SIG-M5 treated with dmso at 0.1 percent for 504 hours (cell line): ENCODE measurements around the gene ZNF407.

ENCODE experiments used
- DNase-seq: peaks from one replicate; lab custom pipeline; 2025; ENCODE audit not compliant: unreplicated experiment; lab: John Stamatoyannopoulos, UW

ZNF407 gene

DNA sequence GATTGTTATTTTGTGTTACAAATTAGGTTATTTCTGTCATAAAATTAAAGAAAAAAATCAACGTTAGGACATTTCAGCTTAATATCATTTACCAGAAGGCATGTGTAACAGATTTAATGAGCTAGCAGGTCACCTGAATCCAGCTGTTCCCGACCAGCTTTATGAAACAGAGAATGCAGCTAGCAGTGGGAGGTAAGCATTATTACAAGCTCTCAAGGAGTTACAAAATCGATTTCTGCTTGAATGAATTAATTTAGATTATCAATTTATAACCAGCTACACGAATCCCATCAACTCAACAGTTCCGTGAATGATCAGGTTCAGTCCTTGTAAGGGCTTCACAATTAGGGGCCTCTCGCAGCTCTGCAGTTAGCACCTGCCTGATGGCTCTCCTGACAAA lies 399.3 kb downstream of the ZNF407 start:
- DNase-seq: no peak

DNA sequence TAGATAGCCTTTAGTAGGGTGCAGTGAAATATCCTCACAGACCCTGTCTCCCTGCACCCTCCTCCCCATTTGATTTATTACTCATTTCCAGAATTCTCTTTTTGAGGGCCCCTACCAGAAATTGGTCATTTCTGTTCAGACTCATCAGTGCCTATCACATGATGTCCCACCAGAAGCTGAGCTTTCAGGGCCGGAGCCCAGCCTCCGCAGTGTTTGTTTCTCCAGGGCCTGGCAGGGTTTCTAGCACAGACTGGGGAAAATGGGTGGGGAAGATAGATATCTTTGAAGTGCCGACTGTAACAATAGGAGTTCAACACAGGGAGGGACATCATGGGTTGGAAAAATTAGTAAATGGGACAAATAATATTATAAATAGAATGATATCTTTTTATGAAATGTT lies 403.2 kb downstream of the ZNF407 start:
- no peak for DNase-seq

DNA sequence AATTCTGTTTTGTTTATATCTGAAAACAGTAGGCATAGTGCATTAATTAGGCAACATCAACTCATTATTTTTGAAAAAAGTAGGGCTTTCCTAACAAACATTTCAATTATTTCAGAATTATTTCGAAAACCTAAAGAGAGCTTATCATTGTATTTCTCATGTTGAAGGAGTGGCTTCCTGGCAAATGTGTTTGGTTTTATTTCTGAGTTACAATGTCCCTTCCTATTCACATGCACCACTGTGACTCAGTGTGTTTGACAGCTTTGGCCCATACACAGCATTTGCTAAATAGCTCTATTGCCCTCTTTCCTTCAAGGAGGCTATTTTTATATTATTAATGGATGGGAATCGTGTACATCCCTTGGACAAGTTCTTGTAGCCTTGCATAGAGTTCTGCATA lies 405.4 kb downstream of the ZNF407 start:
- DNase-seq: no peak

DNA sequence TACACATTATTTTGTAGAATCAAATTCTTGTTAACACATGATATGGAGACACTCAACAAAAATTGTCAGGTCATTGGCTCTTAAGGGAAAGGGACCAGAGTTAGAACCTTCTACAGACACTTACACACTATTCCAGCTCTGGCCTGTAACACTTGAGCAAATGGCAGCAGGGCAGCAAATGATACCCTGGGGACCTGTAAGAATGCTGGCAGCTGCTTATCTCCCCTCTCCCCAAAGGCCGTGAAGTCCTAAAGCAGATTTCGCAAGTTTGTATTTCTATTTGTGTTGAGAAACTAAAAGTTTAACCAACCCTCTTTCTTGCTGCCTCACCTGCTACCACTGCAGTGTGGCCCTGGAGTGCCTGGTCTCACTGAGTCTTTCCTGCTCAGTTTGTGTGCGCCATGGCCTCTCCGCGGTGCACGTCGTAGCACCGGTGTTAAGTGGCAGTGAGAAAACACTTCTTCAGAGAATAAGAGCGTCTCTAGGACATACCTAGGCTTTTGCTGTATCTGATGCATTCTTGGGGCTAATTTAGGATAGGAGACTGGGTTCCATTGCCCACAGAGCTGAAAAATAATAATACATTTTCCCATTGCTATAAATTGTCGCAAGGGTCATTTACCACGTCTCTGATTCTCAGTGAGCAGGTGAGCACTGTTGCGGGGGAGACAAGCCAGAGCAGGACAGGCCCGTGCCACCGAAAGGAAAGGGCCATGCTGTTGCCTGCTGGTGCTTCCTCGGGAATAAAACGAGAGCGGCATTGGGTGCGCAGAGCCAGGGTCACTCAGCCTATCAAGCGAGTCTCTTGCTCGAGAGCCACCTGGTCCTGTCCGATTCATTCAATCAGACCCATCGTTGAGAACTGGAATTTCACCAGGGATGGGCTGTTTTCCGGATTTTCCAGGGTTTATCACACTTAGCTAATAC lies 406.4 kb downstream of the ZNF407 start:
- no peak for DNase-seq

DNA sequence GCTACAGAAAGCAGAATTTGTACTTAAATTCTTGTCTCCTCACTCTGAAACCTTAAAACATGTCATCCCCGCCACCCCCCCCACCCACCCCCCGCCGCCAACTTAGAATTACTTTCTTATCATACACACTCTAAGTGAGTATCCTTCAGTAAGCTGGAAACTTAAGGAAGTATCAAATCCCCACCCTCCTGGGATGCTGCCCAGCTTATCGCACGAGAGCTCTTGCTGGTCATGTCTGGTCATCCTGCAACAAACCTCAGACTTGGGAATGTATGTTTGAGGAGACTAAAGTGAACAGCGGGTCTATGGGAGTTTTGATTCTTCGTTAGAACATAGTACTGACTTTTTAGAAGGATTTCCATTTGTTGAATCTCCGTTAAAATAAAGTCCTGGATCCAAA lies 408.0 kb downstream of the ZNF407 start:
- no peak for DNase-seq

DNA sequence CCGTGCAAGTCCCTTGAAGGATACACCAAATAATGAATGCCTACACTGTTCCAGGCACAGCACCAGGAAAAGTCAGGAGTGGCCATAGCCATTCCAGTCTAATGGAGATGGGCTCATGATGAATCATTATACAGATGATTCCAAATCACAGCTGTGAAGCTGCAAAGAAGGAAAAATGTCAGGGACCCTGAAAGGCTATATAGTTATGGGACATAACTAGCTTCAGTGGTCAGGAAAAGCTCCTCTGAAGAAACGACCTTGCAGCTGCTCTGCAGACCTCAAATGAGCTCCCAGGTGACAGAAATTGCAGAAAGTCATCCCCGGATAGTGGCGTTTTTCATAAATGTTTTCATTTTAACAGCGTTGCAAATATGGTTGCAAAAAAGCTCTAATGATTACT lies 410.5 kb downstream of the ZNF407 start:
- DNase-seq: no peak

DNA sequence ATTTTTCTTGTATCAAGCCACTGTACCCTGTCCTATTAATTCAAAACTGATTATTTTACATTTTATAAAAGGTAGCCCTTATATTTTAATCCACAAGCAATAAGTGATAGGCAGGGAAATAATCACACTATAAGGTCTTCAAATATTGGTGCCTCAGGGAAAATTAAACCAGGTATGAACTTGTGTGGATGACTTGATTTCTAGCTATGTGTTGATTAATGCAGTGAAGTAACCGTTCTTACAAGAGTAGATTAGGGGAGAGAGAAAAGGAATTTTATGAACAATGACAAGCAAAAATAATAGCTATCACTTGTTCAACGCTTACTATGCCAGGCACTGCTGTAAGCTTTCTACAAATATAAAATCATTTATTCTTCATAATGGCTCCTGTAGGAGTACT lies 411.6 kb downstream of the ZNF407 start:
- DNase-seq: no peak

DNA sequence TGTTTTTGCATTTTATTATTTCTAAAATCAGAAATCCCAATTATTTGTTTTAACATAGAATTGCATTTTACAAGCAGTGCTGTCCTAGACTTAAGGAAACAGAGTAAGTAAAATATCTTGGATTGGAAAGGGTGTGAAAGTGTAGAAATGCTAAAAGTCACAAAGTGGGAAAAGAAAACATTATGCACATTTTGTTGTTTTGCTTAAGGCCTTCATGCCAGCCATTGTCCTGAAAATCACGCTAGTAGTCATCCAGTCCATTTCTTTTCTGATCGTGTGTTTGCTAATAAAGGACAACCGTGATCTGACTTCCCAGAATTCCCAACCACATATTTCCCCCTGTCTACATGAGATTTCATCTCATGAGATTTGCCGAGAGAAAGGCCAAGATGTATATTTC lies 412.2 kb downstream of the ZNF407 start:
- no peak for DNase-seq

DNA sequence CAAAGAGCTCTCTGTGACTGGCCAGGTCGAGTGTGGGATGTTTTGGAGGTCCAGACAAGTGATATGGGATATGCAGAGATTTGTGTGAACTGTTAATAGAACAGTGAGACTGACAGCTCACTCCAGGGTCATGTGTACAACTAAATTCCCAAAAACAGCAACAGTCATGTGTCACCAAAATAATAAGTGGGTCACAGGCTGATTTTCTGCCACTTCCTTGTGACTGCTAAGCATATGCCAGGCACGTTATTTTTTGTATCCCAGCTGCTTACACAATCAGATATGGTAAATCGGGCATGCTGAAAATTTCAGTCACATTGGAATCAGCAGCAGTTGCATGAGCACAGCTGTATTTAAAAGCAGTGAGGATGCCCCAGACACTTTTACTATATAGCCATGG lies 412.6 kb downstream of the ZNF407 start:
- no peak for DNase-seq

DNA sequence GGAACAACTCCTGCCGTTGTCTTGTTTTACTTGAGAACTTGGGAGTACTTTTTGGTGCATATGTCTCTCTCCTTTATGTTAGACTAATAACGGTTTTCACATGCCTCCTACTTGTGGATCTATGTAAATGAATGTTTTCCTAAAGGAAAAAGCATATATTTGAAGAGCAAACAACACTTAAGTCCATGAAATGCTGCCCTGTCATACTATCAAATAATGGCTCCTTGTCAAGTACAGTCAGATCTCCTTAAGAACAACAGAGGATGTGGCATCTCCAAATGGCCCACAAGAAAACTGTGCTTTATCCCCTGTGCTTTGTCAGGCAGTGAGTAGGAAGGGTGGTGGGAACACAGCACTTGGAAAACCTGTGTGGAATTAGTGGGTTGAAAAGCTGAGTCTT lies 413.0 kb downstream of the ZNF407 start:
- no peak for DNase-seq

DNA sequence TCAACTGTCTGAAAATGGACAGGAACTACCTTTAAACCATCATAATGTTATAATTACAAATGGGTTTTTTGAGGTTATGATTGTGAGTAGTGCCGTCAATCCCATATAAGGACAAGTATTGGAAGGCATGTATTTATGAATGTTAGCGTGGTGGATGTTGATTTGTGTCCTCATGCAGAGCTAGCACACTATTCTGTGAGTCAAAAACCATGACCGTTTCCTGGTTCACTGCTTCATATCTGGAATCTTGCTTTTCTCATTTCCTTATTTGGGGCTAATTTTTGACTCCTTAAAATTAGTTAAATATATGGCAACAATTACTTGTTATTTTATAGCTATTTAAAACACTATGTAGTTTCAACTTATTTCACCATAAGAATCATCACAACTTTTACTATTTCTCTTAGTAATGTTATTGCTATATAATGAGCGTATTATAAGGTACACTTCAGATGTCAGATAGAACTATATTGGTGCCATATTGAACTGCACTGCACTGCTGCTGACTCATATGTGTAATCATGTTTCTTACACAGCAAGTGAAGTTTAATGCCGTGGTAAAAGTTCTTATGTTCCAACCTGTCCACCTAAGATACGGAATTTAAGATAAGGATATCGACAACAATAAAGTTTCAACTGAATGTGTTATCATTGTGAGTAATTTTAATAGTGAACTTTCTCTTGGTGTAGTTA lies 418.5 kb downstream of the ZNF407 start:
- no peak for DNase-seq

DNA sequence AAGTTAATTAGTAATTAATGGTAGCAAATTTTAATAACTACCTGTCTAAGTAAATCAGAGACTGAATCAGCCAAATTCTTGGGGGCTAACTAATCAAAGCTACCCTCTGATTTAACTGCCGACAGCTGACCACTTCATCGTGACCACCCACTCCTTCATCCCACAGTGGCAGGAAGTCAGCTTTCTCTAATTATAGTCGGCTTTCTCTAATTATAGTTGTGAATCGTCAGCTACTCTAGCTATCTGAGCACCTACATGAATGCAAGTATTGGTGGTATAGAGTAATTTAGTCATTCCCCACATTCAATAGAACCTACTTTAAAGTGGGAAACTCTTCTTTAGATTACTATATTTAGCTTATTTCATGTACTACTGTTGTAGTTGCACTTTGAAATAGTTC lies 425.8 kb downstream of the ZNF407 start:
- DNase-seq: no peak

DNA sequence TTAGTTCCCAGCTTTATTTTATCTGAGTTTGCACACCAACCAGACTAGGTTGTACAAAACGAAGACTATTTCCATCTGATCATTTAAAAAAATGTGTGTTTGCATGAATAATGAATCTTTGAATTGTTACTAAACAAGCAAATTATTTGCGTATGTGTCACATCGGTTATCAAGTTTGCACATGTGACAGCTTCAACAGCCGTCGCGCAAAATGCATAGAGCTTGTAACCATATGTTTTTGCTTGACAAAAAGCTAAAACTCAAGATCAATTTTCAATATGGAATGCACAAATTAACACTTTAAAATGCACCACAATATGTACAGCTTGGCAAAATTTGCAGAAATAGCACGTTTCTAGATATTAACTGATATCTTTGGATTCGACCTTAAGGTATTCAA lies 427.2 kb downstream of the ZNF407 start:
- no peak for DNase-seq

DNA sequence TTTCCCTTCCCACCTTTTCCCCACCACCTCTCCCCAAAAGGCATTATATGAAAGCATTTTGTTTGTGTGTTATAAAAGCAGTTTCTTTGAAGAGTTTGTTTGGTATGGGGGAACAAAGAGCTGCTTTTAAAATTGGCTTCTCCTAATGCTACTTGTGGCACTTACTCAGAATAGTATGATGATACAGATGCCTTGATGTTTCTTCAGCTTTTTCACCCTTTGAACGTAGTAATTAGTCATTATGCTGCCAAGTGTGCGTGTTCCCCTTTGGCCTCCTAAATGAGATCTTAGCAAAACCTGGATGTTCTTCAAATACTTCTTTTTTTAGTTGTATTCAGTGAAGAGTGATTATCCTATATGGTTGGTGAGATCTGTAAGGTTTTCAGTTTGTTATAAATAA lies 427.9 kb downstream of the ZNF407 start:
- DNase-seq: no peak

DNA sequence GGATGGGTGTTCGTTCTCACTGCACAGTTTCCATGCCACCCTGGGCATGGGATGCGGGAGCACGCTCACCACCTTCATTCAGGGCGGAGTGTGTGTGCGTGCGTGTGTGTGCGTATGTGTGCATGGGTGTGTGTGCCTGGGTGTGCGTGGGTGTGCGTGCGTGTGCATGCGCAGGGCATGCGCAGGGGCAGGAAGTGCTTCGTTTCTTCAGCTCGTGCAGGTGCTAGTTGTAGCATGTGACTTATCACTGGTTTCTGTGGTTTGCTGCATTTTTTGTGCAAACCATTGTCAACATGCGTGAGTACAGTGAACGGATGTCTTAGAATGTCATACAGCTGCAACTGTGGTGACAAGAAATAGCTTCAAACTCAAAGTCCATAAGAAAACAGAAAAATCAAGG lies 431.8 kb downstream of the ZNF407 start:
- no peak for DNase-seq

DNA sequence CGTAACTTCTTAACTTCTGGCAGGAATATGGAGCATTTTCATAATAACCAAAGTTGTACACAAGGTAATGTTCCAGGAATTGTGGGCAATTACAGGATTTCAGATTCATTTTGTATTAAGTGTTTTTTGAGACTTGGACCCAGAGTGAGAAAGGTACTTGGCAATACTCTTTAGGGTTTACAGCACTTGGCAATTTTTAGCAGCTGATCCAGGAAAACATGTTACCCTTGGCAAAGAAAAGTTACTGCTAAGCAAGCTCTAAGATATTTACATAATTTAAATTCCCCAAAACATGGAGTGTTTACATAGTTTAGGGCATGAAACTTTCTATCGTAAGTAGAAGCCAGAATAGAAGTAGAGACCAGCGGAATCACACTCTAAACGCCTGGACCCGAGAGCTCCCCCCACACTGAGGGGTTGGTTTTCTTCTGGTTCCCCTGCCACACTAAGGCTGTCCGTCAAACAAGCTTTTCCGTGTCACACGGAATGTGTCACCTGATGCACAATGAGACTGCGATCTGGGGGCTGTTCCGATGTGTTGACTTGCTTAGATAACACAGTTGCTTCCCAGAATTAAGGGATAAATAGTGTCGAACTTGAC lies 434.1 kb downstream of the ZNF407 start:
- no peak for DNase-seq

DNA sequence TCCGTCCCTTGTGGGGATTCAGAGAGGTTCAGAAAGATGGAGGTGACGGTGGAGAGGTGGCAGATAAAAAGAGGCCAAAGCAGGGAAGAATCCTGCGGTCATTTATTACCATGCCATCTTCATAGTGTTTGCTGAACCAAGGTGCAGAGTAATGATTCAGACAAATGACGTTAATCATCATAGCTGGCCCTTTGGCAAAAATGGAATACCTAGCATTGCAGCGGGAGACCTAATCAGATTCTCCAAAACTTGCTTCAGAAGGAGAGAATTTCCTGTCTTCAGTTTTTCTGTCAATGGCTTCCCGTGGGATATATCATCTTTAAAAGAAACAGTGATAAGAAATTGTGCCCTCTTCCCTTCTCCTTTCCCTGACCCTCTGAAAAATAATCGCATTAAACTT lies 435.8 kb downstream of the ZNF407 start:
- no peak for DNase-seq

DNA sequence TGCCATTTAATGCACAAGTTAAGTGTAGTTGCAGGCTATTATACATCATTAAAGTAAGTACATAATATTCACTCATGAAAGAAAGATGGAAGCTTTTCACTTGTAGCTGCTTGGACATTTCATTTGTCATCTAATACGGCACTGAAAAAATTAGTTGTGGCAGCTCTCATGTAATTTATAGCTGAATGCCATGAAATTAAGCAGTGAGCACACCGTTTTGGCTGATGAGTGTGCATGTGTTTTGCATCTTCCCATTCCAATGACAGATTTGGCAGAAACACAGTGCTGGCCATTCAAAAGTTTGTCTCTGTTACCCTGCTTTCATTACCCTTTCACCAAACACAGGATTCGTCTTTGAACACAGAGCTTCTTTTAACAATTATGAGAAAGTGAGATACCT lies 437.3 kb downstream of the ZNF407 start:
- DNase-seq: no peak

DNA sequence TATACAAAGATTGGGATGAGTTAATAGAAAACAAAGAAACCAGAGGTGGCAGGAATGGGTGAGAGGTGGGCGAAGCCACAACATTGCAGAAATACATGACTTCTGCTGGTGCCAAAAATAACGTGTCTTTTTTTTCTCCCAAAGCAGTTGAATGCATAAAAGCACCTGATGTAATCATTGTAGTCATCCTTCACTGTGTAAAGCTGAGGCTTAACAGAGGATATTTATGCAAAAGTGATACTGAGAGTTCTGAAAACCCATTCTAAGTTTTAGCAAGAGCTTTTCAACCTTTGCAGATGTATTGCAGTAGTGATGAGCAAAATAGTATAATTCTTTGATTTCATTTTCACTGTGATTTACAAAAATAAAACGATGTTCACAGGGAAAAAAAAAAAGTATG lies 438.3 kb downstream of the ZNF407 start:
- no peak for DNase-seq

DNA sequence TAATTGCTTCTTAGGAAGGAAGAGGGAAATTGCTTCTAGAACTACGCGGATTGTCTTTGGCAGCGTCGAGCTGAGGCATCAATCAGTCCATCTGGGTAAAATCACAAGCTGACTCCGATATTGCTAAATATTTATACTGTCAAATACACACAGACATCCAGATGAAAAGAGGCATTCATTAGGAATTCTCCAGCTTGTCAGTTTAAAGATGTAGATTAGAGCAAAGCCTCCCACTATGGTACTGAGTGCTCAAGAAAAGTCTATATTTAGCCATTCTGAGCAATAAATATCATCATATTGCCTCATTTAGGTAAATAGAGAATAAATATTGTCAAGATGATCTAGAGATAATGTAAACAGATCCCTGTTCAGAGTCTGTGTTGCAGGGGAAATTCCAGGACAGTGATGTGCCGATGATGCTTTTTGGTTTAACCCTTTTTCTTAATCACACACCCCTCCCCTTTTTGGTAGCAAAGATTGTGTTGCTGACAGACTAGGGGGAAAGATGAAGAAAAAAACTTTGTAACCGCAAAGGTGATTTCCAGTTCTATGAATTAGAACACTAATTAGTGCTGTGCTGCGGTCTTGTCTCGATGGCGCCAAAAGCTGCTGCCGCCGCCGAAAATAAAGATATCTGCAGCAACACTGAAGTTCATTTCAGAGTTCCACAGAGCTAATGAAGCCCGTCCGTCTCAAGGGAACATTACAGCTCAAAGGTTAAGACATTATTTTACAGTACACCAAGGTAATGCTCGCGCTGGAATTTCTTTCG lies 439.4 kb downstream of the ZNF407 start:
- no peak for DNase-seq

DNA sequence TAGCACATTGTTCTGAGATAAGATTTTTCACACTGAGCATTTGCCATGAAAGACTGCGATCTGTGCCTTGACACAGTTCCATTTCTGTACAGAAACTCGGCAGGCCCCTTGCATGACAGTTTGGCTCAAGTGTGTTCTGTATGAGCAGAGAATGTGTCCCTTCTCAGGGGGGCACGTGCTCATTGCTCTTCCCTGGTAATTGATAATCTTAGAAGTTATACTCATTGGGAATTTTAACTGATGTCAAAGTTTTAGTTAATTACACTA lies 440.0 kb downstream of the ZNF407 start:
- DNase-seq: no peak

DNA sequence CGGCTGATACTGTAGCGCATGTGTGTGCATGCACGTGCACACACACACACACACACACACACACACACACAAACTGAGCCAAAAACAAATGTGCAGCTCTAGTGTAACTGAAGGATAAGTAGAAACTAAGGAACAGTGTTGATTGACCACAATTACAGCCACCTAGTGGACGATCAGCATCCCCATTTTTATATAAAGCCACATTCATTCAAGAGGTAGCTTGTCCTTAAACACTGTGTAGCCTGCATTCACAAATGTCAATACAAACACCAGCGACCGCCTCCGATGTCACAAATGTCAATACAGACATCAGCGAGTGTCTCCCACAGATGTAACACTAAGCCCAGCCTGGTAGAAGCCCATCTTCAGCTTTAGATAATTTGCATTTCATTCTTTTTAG lies 443.9 kb downstream of the ZNF407 start:
- peak; percentile 3 for DNase-seq
